ENCODE results near the gene CKAP5.

GRCh38 chr11:46855167-46855566, 9.1 kb upstream of the CKAP5 start:
- no peak for TF ChIP-seq CTCF (IDR thresholded peaks at IDR 0.05)
- TF ChIP-seq POLR2A (IDR thresholded peaks at IDR 0.05) = no peak

All from lower leg skin (tissue), 3 donors.